Brain microvascular endothelial cell (primary cell): ENCODE results near the gene C10orf53.

Source experiments
- DNase-seq: peaks from one replicate; pipeline ENCODE4 v3.0.0-alpha.2; 2020
- H3K27ac ChIP-seq: fragments of 250-450 bp; sonication (Bioruptor Pico); 2 replicates; pipeline ENCODE4 v1.5.1; 2020; ENCODE audit warnings: mild to moderate bottlenecking, moderate library complexity
- H3K27me3 ChIP-seq: fragments of 250-450 bp; sonication (Bioruptor Pico); replicated peaks from 2 replicates; pipeline ENCODE4 v1.5.1; 2020; ENCODE audit warnings: mild to moderate bottlenecking
- H3K36me3 ChIP-seq: fragments of 250-450 bp; sonication (Bioruptor Pico); replicated peaks from 2 replicates; pipeline ENCODE4 v1.5.1; 2020; ENCODE audit warnings: mild to moderate bottlenecking
- H3K4me3 ChIP-seq: 2 replicates; pipeline ENCODE4 v1.5.1; 2011; ENCODE audit warnings: low read depth, mild to moderate bottlenecking, control low read depth, low read length, moderate library complexity
- in situ Hi-C: cut with HindIII; loops from 2 replicates; pipeline ENCODE4 v1.10.0; 2017; ENCODE audit warnings: low sequenced_read_pairs, low pct_ligation_motif_present
- TF ChIP-seq, protein P1 (sequence below): IDR thresholded peaks from 2 replicates; pipeline ENCODE4 v1.5.1; 2011; ENCODE audit warnings: low read depth, mild to moderate bottlenecking, moderate library complexity, low read length, control low read depth, inconsistent platforms; ENCODE audit errors: missing control alignments

The C10orf53 gene

DNA sequence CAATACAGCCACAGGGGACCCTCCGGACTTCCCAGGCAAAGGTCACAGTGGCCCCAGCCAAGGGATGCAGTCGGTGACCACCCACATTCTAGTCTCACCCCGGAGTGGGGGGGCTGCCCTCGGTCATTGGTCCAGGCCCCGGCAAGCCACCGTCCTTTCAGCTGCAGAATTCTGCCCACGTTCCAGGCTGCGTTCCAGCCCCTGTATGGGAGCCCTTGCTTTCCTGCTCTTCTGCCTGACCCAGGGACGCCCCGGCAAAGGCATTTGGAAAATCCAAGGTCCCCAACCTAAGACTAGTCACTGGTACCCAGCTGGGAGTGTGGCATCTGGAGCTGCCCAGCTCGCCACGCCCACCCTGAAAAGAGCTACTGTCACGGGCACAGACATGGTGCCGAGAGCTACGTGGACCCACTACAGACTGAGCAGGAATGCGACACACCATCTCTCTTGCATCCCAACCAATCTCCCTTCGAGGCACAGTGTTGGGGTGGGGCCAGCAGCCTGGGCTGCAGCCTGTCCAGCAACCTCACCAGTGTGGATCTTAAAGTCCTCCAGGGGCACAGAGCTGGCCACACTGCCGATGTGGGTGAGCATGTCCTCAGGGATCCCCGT, 64.1 kb downstream of the C10orf53 start:
- Histone ChIP-seq H3K27ac (no peak overlapping the region), H3K27me3 (no peaks in the 10 kb centered on the region), H3K36me3 (no peaks in the 10 kb centered on the region), H3K4me3 (no peak overlapping the region)
- in situ Hi-C loops: no loop called here
- DNase-seq: no peak
- TF ChIP-seq, protein P1, sequence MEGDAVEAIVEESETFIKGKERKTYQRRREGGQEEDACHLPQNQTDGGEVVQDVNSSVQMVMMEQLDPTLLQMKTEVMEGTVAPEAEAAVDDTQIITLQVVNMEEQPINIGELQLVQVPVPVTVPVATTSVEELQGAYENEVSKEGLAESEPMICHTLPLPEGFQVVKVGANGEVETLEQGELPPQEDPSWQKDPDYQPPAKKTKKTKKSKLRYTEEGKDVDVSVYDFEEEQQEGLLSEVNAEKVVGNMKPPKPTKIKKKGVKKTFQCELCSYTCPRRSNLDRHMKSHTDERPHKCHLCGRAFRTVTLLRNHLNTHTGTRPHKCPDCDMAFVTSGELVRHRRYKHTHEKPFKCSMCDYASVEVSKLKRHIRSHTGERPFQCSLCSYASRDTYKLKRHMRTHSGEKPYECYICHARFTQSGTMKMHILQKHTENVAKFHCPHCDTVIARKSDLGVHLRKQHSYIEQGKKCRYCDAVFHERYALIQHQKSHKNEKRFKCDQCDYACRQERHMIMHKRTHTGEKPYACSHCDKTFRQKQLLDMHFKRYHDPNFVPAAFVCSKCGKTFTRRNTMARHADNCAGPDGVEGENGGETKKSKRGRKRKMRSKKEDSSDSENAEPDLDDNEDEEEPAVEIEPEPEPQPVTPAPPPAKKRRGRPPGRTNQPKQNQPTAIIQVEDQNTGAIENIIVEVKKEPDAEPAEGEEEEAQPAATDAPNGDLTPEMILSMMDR: no peak

- Histone ChIP-seq H3K27ac (no peak overlapping the region), H3K4me3 (no peak overlapping the region), H3K36me3 (no peaks in the 10 kb centered on the region), H3K27me3 (no peaks in the 10 kb centered on the region)
- DNase-seq: no peak
- in situ Hi-C loops: no loop called here
- TF ChIP-seq, protein P1: no peak
Measured at GRCh38 chr10:49744091-49744685, 64.7 kb downstream of the C10orf53 start.

GRCh38 chr10:49744924-49745605, 65.6 kb downstream of the C10orf53 start:
- in situ Hi-C loops: no loop called here
- DNase-seq: no peak

GRCh38 chr10:49745756-49746155, 66.3 kb downstream of the C10orf53 start:
- Histone ChIP-seq H3K27me3 (no peaks in the 10 kb centered on the region), H3K27ac (no peak overlapping the region), H3K36me3 (no peaks in the 10 kb centered on the region), H3K4me3 (no peak overlapping the region)
- DNase-seq: no peak
- in situ Hi-C loops: no loop called here
- TF ChIP-seq, protein P1: no peak

More at GRCh38 chr10:49744924-49745605, 65.6 kb downstream of the C10orf53 start:
- no peaks in the 10 kb centered on the region for H3K36me3 ChIP-seq
- no peak overlapping the region for H3K4me3 ChIP-seq
- no peaks in the 10 kb centered on the region for H3K27me3 ChIP-seq
- no peak overlapping the region for H3K27ac ChIP-seq
- TF ChIP-seq, protein P1: peak; percentile 4

DNA sequence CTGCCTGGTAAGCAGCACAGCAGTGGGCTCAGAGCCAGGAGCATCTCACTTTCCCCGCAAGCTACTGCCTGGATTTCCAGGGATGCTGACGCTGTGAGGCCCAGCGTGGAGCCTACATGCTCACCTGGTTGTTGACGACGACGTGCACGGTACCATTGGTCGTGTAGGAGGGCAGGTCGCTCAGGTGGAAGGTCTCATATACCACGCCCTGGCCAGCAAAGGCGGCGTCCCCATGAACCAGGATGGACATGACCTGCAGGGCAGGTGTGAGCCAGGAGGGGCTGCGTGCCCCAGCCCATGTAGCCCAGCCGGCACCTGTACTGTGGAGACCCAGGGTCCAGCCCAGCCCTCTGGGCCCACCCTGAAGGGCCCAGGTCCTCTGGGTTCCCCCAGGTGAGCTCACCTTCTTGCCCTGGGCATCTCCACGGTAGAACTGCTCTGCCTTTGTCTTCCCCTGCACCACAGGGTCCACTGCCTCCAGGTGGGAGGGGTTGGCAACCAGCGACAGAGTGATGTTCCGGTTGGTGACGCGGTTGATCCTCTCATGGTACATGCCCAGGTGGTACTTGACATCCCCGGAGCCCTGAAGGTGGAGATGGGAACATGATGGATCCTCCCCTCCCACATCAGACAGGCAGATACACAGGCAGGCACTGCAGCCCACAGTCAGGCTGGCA, 67.3 kb downstream of the C10orf53 start:
- no peak overlapping the region for H3K4me3 ChIP-seq
- in situ Hi-C loops: no loop called here
- TF ChIP-seq, protein P1: no peak
- no peaks in the 10 kb centered on the region for H3K36me3 ChIP-seq
- no peak for DNase-seq
- no peaks in the 10 kb centered on the region for H3K27me3 ChIP-seq
- H3K27ac ChIP-seq: no peak overlapping the region
